GM12878 (cell line): ENCODE measurements around the gene TAS1R2. TPM values are rescaled to one million over a fixed set of nuclear protein-coding genes. Genes with fewer than 3 reads are reported as not detected.

Experiments used
- ATAC-seq: fragments of 200-7000 bp; cut with Tn5 transposase; 3 replicates; pipeline ENCODE4 v1.9.1; 2020; ENCODE audit warnings: mild to moderate bottlenecking, moderate library complexity
- BruUV-seq: library from RNA; stranded (reverse); fragments of 400-500 nt; replicated peaks from 2 replicates; lab custom pipeline; 2021; lab: Mats Ljungman, UMichigan
- CTCF ChIA-PET: fragments of 300-600 bp; sonication (Branson Sonifier 250); formaldehyde crosslinking; extraction: SDS; loops from one replicate; lab custom pipeline; 2021; ENCODE audit warnings: inconsistent platforms; lab: Yijun Ruan, JAX
- POLR2A ChIA-PET: fragments of 350-600 bp; formaldehyde crosslinking; extraction: SDS; loops from one replicate; lab custom pipeline; 2021; ENCODE audit warnings: inconsistent platforms; lab: Charles Lee
- RAD21 ChIA-PET: fragments of 300-600 bp; sonication (Branson Sonifier 250); formaldehyde crosslinking; loops from one replicate; lab custom pipeline; 2023; ENCODE audit warnings: antibody characterized with exemption; ENCODE audit not compliant: unreplicated experiment; lab: Charles Lee
- SMC1A ChIA-PET: fragments of 300-600 bp; sonication (Branson Sonifier 250); formaldehyde crosslinking; loops from one replicate; lab custom pipeline; 2023; ENCODE audit not compliant: unreplicated experiment, uncharacterized antibody; lab: Charles Lee
- DNase-seq: peaks from one replicate; pipeline ENCODE4 v3.0.0-alpha.2; 2011; ENCODE audit warnings: low read depth, low spot score
- FAIRE-seq: peaks from 3 replicates; lab custom pipeline; 2011; peaks lifted over from hg19 to GRCh38; lab: Jason Lieb, UNC
- H2AFZ ChIP-seq: 2 replicates; pipeline ENCODE4 v1.6.0; 2011; ENCODE audit warnings: low read depth, low read length, control low read depth; ENCODE audit not compliant: control insufficient read depth
- H3K27ac ChIP-seq: 2 replicates; pipeline ENCODE4 v1.5.1; 2011; ENCODE audit warnings: control low read depth; ENCODE audit not compliant: control insufficient read depth, insufficient read depth
- H3K27me3 ChIP-seq, 2 experiments: replicated peaks in 1 of 2; 2 replicates each; pipeline versions ENCODE4 v1.6.0 to v1.6.1; 2011; ENCODE audit warnings: low read length in 1 of 2; ENCODE audit not compliant: control insufficient read depth in 2 of 2, insufficient read depth in 2 of 2
- H3K36me3 ChIP-seq, 2 experiments: 2 replicates each; pipeline ENCODE4 v1.5.1; 2011; ENCODE audit warnings: low read length in 1 of 2; ENCODE audit not compliant: control insufficient read depth in 2 of 2, insufficient read depth in 2 of 2
- H3K4me1 ChIP-seq: 2 replicates; pipeline ENCODE4 v1.6.1; 2011; ENCODE audit warnings: mild to moderate bottlenecking, low read length, moderate library complexity, mixed read lengths; ENCODE audit not compliant: control insufficient read depth, insufficient read depth
- H3K4me2 ChIP-seq: 2 replicates; pipeline ENCODE4 v1.6.0; 2011; ENCODE audit warnings: control low read depth; ENCODE audit not compliant: control insufficient read depth, insufficient read depth
- H3K4me3 ChIP-seq: fragments of 200-600 bp; sonication (generic); 2 replicates; pipeline ENCODE4 v1.5.1; 2016
- H3K79me2 ChIP-seq: 2 replicates; pipeline ENCODE4 v1.6.0; 2011; ENCODE audit warnings: low read length; ENCODE audit not compliant: control insufficient read depth, insufficient read depth
- H3K9ac ChIP-seq: 2 replicates; pipeline ENCODE4 v1.8.0; 2011; ENCODE audit warnings: low read length, control low read depth, mixed read lengths; ENCODE audit not compliant: control insufficient read depth, insufficient read depth
- H3K9me3 ChIP-seq: replicated peaks from 3 replicates; pipeline ENCODE4 v1.5.1; 2011; ENCODE audit warnings: mild to moderate bottlenecking, low read length; ENCODE audit not compliant: control insufficient read depth, insufficient read depth
- H4K20me1 ChIP-seq: 2 replicates; pipeline ENCODE4 v1.6.0; 2011; ENCODE audit not compliant: control insufficient read depth, insufficient read depth
- BCLAF1 ChIP-seq: fragments of 450-650 bp; IDR thresholded peaks from 2 replicates; pipeline ENCODE4 v1.6.1; 2017; ENCODE audit warnings: antibody characterized with exemption, mild to moderate bottlenecking, moderate library complexity
- CREB1 ChIP-seq: IDR thresholded peaks from 2 replicates; pipeline ENCODE4 v1.6.1; 2012; ENCODE audit warnings: low read depth, mild to moderate bottlenecking, inconsistent platforms
- FOS ChIP-seq: IDR thresholded peaks from 3 replicates; pipeline ENCODE4 v1.6.1; 2011; ENCODE audit warnings: borderline replicate concordance; ENCODE audit not compliant: insufficient read length; ENCODE audit errors: extremely low read depth
- GATAD2B ChIP-seq: fragments of 450-650 bp; conservative IDR thresholded peaks from 2 replicates; pipeline ENCODE4 v1.6.1; 2017; ENCODE audit warnings: low read depth, mild to moderate bottlenecking, moderate library complexity
- MLLT1 ChIP-seq: fragments of 450-650 bp; IDR thresholded peaks from 2 replicates; pipeline ENCODE4 v1.6.1; 2016; ENCODE audit warnings: mild to moderate bottlenecking
- NRF1 ChIP-seq: conservative IDR thresholded peaks from 2 replicates; pipeline ENCODE4 v1.6.1; 2011; ENCODE audit warnings: mild to moderate bottlenecking, low read depth, low read length, improper control_type of control experiment
- WGBS: methylation state at CpG from one replicate; pipeline ENCODE4 v1.1.6; 2016; ENCODE audit warnings: low lambda C conversion rate; ENCODE audit not compliant: insufficient replicate concordance, insufficient coverage; ENCODE audit errors: missing lambda C conversion rate; 5-methylcytosine and 5-hydroxymethylcytosine counted together
- in situ Hi-C: fragments of 300-500 bp; cut with MboI; formaldehyde crosslinking; loops from 9 replicates; pipeline ENCODE4 v1.14.3; 2018; ENCODE audit warnings: mixed read lengths
- intact Hi-C: fragments of 100-400 bp; cut with micrococcal nuclease; formaldehyde crosslinking; loops from one replicate; pipeline ENCODE4 v1.14.2; 2022; ENCODE audit not compliant: unreplicated experiment
- polyA plus RNA-seq, 11 experiments: library from polyadenylated mRNA; depleted of rRNA in 4 of 11; unstranded in 6 of 11; stranded (reverse) in 5 of 11; fragments of >200 nt; fragmentation: Nextera tagmentation in 4 of 11; fragmentation: Illumina TruSeq in 1 of 11; extraction: Ambion mirVana in 4 of 11; extraction: Trizol in 1 of 11; gene quantifications; 1 replicate in 1 of 11; 2 replicates in 10 of 11; pipeline versions ENCODE4 v1.2.1 to v1.2.3, GENCODE V29; 2011 to 2016; ENCODE audit warnings: inconsistent platforms in 2 of 11, missing spikeins in 2 of 11, low read depth in 1 of 11
- total RNA-seq, 4 experiments: library from RNA; depleted of rRNA in 3 of 4; stranded (reverse); fragments of >200 nt in 3 of 4; fragmentation: Illumina TruSeq in 1 of 4; extraction: Trizol in 1 of 4; gene quantifications; 2 replicates each; pipeline versions ENCODE4 v1.2.1 to v1.2.3, GENCODE V29; 2013 to 2021
- TF ChIP-seq, protein P1 (sequence below): IDR thresholded peaks from 2 replicates; pipeline ENCODE4 v1.6.1; 2012; ENCODE audit warnings: low read depth, low read length, improper control_type of control experiment
- TF ChIP-seq, protein P2 (sequence below): fragments of 450-650 bp; formaldehyde crosslinking; IDR thresholded peaks from 2 replicates; pipeline ENCODE4 v1.4.0; 2020; ENCODE audit warnings: mild to moderate bottlenecking, moderate library complexity

Gene TAS1R2
- total and polyA plus RNA-seq, 10 of the 15 experiments (the other 5 are each of a cell fraction or from before 2014, with no cell fraction given): not detected

GRCh38 chr1:18802231-18802630, 57.2 kb downstream of the TAS1R2 start (continued):
- TF ChIP-seq MLLT1: no peak
- no peak for TF ChIP-seq NRF1
- TF ChIP-seq, protein P1, sequence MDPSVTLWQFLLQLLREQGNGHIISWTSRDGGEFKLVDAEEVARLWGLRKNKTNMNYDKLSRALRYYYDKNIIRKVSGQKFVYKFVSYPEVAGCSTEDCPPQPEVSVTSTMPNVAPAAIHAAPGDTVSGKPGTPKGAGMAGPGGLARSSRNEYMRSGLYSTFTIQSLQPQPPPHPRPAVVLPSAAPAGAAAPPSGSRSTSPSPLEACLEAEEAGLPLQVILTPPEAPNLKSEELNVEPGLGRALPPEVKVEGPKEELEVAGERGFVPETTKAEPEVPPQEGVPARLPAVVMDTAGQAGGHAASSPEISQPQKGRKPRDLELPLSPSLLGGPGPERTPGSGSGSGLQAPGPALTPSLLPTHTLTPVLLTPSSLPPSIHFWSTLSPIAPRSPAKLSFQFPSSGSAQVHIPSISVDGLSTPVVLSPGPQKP: no peak

GRCh38 chr1:18800258-18800657, 59.2 kb downstream of the TAS1R2 start:
- ChIA-PET RAD21 (no interaction called here), POLR2A (no interaction called here), SMC1A (no interaction called here), CTCF (no interaction called here)
- TF ChIP-seq, protein P2, sequence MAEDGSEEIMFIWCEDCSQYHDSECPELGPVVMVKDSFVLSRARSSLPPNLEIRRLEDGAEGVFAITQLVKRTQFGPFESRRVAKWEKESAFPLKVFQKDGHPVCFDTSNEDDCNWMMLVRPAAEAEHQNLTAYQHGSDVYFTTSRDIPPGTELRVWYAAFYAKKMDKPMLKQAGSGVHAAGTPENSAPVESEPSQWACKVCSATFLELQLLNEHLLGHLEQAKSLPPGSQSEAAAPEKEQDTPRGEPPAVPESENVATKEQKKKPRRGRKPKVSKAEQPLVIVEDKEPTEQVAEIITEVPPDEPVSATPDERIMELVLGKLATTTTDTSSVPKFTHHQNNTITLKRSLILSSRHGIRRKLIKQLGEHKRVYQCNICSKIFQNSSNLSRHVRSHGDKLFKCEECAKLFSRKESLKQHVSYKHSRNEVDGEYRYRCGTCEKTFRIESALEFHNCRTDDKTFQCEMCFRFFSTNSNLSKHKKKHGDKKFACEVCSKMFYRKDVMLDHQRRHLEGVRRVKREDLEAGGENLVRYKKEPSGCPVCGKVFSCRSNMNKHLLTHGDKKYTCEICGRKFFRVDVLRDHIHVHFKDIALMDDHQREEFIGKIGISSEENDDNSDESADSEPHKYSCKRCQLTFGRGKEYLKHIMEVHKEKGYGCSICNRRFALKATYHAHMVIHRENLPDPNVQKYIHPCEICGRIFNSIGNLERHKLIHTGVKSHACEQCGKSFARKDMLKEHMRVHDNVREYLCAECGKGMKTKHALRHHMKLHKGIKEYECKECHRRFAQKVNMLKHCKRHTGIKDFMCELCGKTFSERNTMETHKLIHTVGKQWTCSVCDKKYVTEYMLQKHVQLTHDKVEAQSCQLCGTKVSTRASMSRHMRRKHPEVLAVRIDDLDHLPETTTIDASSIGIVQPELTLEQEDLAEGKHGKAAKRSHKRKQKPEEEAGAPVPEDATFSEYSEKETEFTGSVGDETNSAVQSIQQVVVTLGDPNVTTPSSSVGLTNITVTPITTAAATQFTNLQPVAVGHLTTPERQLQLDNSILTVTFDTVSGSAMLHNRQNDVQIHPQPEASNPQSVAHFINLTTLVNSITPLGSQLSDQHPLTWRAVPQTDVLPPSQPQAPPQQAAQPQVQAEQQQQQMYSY (CRISPR knock-in tag): no peak
- TF ChIP-seq CREB1 (no peak), GATAD2B (no peak), FOS (no peak), BCLAF1 (no peak)
- H3K27me3 ChIP-seq: no peaks in the 10 kb centered on the region; a peak in 2 of 4 replicates
- no peaks in the 10 kb centered on the region for H3K4me1 ChIP-seq
- no peaks in the 10 kb centered on the region for H3K9me3 ChIP-seq
- H3K4me2 ChIP-seq: no peak overlapping the region
- intact Hi-C loops (no loop called here), in situ Hi-C loops (no loop called here)
- no TSS peak for BruUV-seq
- ATAC-seq: no peak
- WGBS: 5% methylated on average over 6 of the region's 6 CpGs
- H3K36me3 ChIP-seq: no peaks in the 10 kb centered on the region
- no peak overlapping the region for H2AFZ ChIP-seq
- FAIRE-seq: no peak
- no peak overlapping the region for H3K9ac ChIP-seq
- H4K20me1 ChIP-seq: no peaks in the 10 kb centered on the region
- DNase-seq: no peak
- no peak overlapping the region for H3K27ac ChIP-seq
- no peak overlapping the region for H3K4me3 ChIP-seq
- no peaks in the 10 kb centered on the region for H3K79me2 ChIP-seq
